Osteoblast (primary cell): Measurements from ENCODE around the gene SDC3. TPM values are rescaled to one million over a fixed set of nuclear protein-coding genes. Genes with fewer than 3 reads are reported as not detected.

ENCODE experiments used
- DNase-seq: peaks from one replicate; pipeline ENCODE4 v3.0.0; 2011; ENCODE audit warnings: low spot score, mixed read lengths; ENCODE audit not compliant: insufficient read length; ENCODE audit errors: missing footprints
- H2AFZ ChIP-seq: 2 replicates; pipeline ENCODE4 v1.6.0; 2011; ENCODE audit warnings: mild to moderate bottlenecking, low read length
- H3K27ac ChIP-seq: 2 replicates; pipeline ENCODE4 v1.5.1; 2011; ENCODE audit warnings: mild to moderate bottlenecking, low read depth, low read length, moderate library complexity
- H3K27me3 ChIP-seq: 2 replicates; pipeline ENCODE4 v1.6.0; 2012; ENCODE audit warnings: mild to moderate bottlenecking, control low read depth, inconsistent platforms, low read length, moderate library complexity; ENCODE audit not compliant: insufficient read depth
- H3K36me3 ChIP-seq: 2 replicates; pipeline ENCODE4 v1.5.1; 2011; ENCODE audit warnings: mild to moderate bottlenecking, low read length, control low read depth, moderate library complexity; ENCODE audit not compliant: insufficient read depth
- H3K4me1 ChIP-seq: 2 replicates; pipeline ENCODE4 v1.5.1; 2011; ENCODE audit warnings: mild to moderate bottlenecking, low read length, control low read depth, moderate library complexity; ENCODE audit not compliant: insufficient read depth
- H3K4me2 ChIP-seq: 2 replicates; pipeline ENCODE4 v1.6.0; 2011; ENCODE audit warnings: mild to moderate bottlenecking, low read length; ENCODE audit not compliant: insufficient read depth
- H3K4me3 ChIP-seq: fragments of 200-600 bp; sonication (generic); 3 replicates; pipeline ENCODE4 v1.5.1; 2012; ENCODE audit warnings: mild to moderate bottlenecking, low read length, inconsistent platforms; ENCODE audit not compliant: insufficient read depth
- H3K79me2 ChIP-seq: 2 replicates; pipeline ENCODE4 v1.6.0; 2012; ENCODE audit warnings: mild to moderate bottlenecking, low read length, control low read depth, inconsistent platforms; ENCODE audit not compliant: insufficient read depth
- H3K9me3 ChIP-seq: 2 replicates; pipeline ENCODE4 v1.5.1; 2011; ENCODE audit warnings: low read depth, low read length, control low read depth
- H4K20me1 ChIP-seq: 2 replicates; pipeline ENCODE4 v1.6.0; 2012; ENCODE audit warnings: mild to moderate bottlenecking, low read length, control low read depth; ENCODE audit not compliant: insufficient read depth
- total RNA-seq: library from RNA; depleted of rRNA; stranded (reverse); fragments of >200 nt; gene quantifications from 2 replicates; pipeline ENCODE4 v1.2.3, GENCODE V29; 2012
- TF ChIP-seq, protein P1 (sequence below): IDR thresholded peaks from 2 replicates; pipeline ENCODE4 v1.5.1; 2011; ENCODE audit warnings: mild to moderate bottlenecking, low read depth, low read length, moderate library complexity; ENCODE audit errors: extremely low read depth

The SDC3 gene
- total RNA-seq, 1 donor, result 39.8 TPM

DNA sequence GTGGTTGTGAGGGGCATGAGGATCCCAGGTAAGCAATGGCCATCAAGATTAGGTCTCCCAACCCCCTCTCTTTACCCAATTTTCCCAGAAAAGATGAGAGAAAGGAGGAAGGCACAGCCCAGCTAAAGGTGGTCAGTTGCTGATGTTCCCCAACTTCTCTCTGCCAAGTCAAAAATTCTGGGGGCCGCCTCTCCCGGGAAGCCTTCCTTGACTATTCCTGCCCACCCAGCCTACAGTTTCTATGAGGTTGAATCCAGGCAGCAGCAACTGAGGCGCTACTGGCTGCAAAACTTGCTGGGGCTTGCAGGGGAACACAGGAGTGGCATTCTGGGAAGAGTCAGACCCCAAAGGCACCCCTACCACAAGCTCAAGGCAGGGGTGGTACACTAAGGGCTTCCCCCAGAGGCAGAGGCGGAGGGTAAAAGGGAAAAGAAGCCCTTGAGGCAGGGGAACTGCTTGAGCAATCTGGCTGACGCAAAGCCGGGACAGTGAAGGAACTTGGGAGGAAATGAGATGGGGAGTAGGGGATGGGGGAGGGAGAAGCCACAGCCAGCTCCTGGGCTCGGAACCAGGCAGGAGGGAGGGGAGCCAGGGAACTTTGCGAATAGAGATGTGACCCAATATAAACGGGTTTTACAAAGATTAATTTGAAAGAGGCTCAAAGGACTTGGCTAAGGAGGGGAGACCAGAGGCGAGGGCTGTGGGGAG, 31.2 kb downstream of the SDC3 start:
- TF ChIP-seq, protein P1, sequence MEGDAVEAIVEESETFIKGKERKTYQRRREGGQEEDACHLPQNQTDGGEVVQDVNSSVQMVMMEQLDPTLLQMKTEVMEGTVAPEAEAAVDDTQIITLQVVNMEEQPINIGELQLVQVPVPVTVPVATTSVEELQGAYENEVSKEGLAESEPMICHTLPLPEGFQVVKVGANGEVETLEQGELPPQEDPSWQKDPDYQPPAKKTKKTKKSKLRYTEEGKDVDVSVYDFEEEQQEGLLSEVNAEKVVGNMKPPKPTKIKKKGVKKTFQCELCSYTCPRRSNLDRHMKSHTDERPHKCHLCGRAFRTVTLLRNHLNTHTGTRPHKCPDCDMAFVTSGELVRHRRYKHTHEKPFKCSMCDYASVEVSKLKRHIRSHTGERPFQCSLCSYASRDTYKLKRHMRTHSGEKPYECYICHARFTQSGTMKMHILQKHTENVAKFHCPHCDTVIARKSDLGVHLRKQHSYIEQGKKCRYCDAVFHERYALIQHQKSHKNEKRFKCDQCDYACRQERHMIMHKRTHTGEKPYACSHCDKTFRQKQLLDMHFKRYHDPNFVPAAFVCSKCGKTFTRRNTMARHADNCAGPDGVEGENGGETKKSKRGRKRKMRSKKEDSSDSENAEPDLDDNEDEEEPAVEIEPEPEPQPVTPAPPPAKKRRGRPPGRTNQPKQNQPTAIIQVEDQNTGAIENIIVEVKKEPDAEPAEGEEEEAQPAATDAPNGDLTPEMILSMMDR, result no peak
- peak overlapping the region; percentile 81 for H2AFZ ChIP-seq
- H4K20me1 ChIP-seq, result peaks cover 16% of the 10 kb centered on the region
- H3K9me3 ChIP-seq, result peaks cover 10% of the 10 kb centered on the region
- H3K27me3 ChIP-seq, result no peaks in the 10 kb centered on the region
- H3K79me2 ChIP-seq, result no peaks in the 10 kb centered on the region
- peak overlapping the region; percentile 32 for H3K4me2 ChIP-seq
- no peak overlapping the region for H3K4me3 ChIP-seq
- DNase-seq, result peak; percentile 92
- H3K4me1 ChIP-seq, result peaks cover 8% of the 10 kb centered on the region
- peak overlapping the region; percentile 28 for H3K27ac ChIP-seq
- H3K36me3 ChIP-seq, result peaks cover 5% of the 10 kb centered on the region

- Histone ChIP-seq H3K36me3 (peaks cover 9% of the 10 kb centered on the region), H3K4me3 (no peak overlapping the region), H4K20me1 (peaks cover 12% of the 10 kb centered on the region), H3K9me3 (peaks cover 13% of the 10 kb centered on the region), H3K4me1 (peaks cover 8% of the 10 kb centered on the region), H3K79me2 (no peaks in the 10 kb centered on the region), H3K27me3 (no peaks in the 10 kb centered on the region), H2AFZ (no peak overlapping the region), H3K27ac (peak overlapping the region; percentile 28), H3K4me2 (no peak overlapping the region)
- TF ChIP-seq, protein P1, result no peak
- peak; percentile 35 for DNase-seq
These were observed 31.9 kb downstream of the SDC3 start for GRCh38 chr1:30876451-30877204.

DNA sequence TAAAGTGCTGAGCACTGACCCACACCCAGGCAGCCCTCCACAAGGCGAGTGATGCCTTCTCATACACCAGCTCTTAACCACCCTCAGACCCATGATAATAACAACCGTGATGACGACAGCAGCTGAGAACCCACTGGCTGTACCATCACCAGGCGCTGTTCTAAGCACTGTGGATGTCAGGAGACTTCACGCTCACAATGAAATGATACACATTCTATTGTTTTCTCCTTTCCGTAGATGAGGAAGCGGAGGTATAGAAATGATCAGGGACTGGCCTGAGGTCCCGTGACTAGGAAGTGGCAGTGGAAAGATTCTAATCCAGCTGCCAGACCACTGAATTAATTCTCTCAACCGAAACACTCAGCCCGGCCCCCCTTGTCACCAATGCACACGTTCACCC, 32.6 kb downstream of the SDC3 start:
- Histone ChIP-seq H3K4me1 (peaks cover 8% of the 10 kb centered on the region), H3K36me3 (peaks cover 9% of the 10 kb centered on the region), H3K27me3 (no peaks in the 10 kb centered on the region), H3K4me2 (no peak overlapping the region), H3K27ac (no peak overlapping the region), H3K79me2 (no peaks in the 10 kb centered on the region), H3K9me3 (peaks cover 13% of the 10 kb centered on the region), H4K20me1 (peaks cover 9% of the 10 kb centered on the region), H3K4me3 (no peak overlapping the region), H2AFZ (no peak overlapping the region)
- TF ChIP-seq, protein P1, result no peak
- peak; percentile 64 for DNase-seq

- H3K27me3 ChIP-seq, result no peaks in the 10 kb centered on the region
- DNase-seq, result peak; percentile 76
- H3K9me3 ChIP-seq, result peaks cover 13% of the 10 kb centered on the region
- no peak overlapping the region for H3K27ac ChIP-seq
- no peaks in the 10 kb centered on the region for H3K79me2 ChIP-seq
- H3K4me3 ChIP-seq, result no peak overlapping the region
- peaks cover 9% of the 10 kb centered on the region for H3K36me3 ChIP-seq
- TF ChIP-seq, protein P1, result no peak
- no peak overlapping the region for H3K4me2 ChIP-seq
- no peak overlapping the region for H2AFZ ChIP-seq
- peaks cover 7% of the 10 kb centered on the region for H4K20me1 ChIP-seq
- peaks cover 8% of the 10 kb centered on the region for H3K4me1 ChIP-seq
These were observed 33.4 kb downstream of the SDC3 start for GRCh38 chr1:30875197-30875596.
